Keratinocyte (primary cell): Measurements from ENCODE around the gene ESM1. TPM values are rescaled to one million over a fixed set of nuclear protein-coding genes. Genes with fewer than 3 reads are reported as not detected.

ENCODE experiments used
- DNase-seq: peaks from one replicate; pipeline ENCODE4 v3.0.0-alpha.2; 2011; ENCODE audit warnings: low read depth, missing footprints, low spot score
- FAIRE-seq: peaks from 2 replicates; lab custom pipeline; 2011; peaks lifted over from hg19 to GRCh38; lab: Jason Lieb, UNC
- H2AFZ ChIP-seq: 2 replicates; pipeline ENCODE4 v1.6.0; 2012; ENCODE audit warnings: low read length, control low read depth, inconsistent platforms; ENCODE audit not compliant: control insufficient read depth
- H3K27ac ChIP-seq: 2 replicates; pipeline ENCODE4 v1.5.1; 2011; ENCODE audit warnings: low read length; ENCODE audit not compliant: control insufficient read depth, insufficient read depth
- H3K27me3 ChIP-seq: 3 replicates; pipeline ENCODE4 v1.6.0; 2011; ENCODE audit warnings: low read length; ENCODE audit not compliant: control insufficient read depth, insufficient read depth; ENCODE audit errors: extremely low read depth
- H3K36me3 ChIP-seq, 2 experiments: 2 replicates in 1 of 2; 3 replicates in 1 of 2; pipeline ENCODE4 v1.5.1; 2011; ENCODE audit warnings: low read length in 2 of 2, mild to moderate bottlenecking in 1 of 2; ENCODE audit not compliant: control insufficient read depth in 2 of 2, insufficient read depth in 2 of 2; ENCODE audit errors: extremely low read depth in 1 of 2
- H3K4me1 ChIP-seq: 3 replicates; pipeline ENCODE4 v1.5.1; 2011; ENCODE audit warnings: low read length; ENCODE audit not compliant: control insufficient read depth, insufficient read depth; ENCODE audit errors: extremely low read depth
- H3K4me2 ChIP-seq: 3 replicates; pipeline ENCODE4 v1.6.0; 2011; ENCODE audit warnings: low read depth, low read length; ENCODE audit not compliant: control insufficient read depth, insufficient read depth; ENCODE audit errors: extremely low read depth
- H3K4me3 ChIP-seq, 3 experiments: fragments of 200-600 bp in 1 of 3; sonication (generic) in 1 of 3; 2 replicates in 2 of 3; 3 replicates in 1 of 3; pipeline ENCODE4 v1.5.1; 2011 to 2016; ENCODE audit warnings: low read length in 3 of 3, mild to moderate bottlenecking in 3 of 3, control low read depth in 2 of 3, inconsistent platforms in 1 of 3, low read depth in 1 of 3, mixed read lengths in 1 of 3, mixed run types in 1 of 3, moderate library complexity in 1 of 3; ENCODE audit not compliant: control insufficient read depth in 2 of 3, insufficient read depth in 2 of 3; ENCODE audit errors: extremely low read depth in 1 of 3
- H3K79me2 ChIP-seq: 2 replicates; pipeline ENCODE4 v1.6.0; 2012; ENCODE audit warnings: low read length; ENCODE audit not compliant: control insufficient read depth, insufficient read depth
- H3K9ac ChIP-seq: 3 replicates; pipeline ENCODE4 v1.6.0; 2011; ENCODE audit warnings: low read length; ENCODE audit not compliant: control insufficient read depth, insufficient read depth; ENCODE audit errors: extremely low read depth
- H3K9me1 ChIP-seq: 3 replicates; pipeline ENCODE4 v1.6.0; 2011; ENCODE audit warnings: low read length; ENCODE audit not compliant: control insufficient read depth, insufficient read depth; ENCODE audit errors: extremely low read depth
- H3K9me3 ChIP-seq: 2 replicates; pipeline ENCODE4 v1.5.1; 2012; ENCODE audit warnings: low read depth, low read length; ENCODE audit not compliant: control insufficient read depth
- H4K20me1 ChIP-seq: 3 replicates; pipeline ENCODE4 v1.6.0; 2011; ENCODE audit warnings: low read length; ENCODE audit not compliant: control insufficient read depth, insufficient read depth; ENCODE audit errors: extremely low read depth
- EZH2 ChIP-seq: IDR thresholded peaks from one replicate; pipeline ENCODE4 v1.6.1; 2012; ENCODE audit warnings: inconsistent platforms, mild to moderate bottlenecking, low read length, moderate library complexity
- dilution Hi-C: fragments of 300-500 bp; cut with MboI; formaldehyde crosslinking; loops from one replicate; pipeline ENCODE4 v1.7.0; 2020; ENCODE audit warnings: low sequenced_read_pairs; ENCODE audit not compliant: extremely low pct_ligation_motif_present
- polyA plus RNA-seq, 5 experiments: library from polyadenylated mRNA; depleted of rRNA in 3 of 5; stranded (reverse) in 3 of 5; stranded (forward) in 1 of 5; unstranded in 1 of 5; fragments of >200 nt; gene quantifications; 1 replicate in 1 of 5; 2 replicates in 3 of 5; 3 replicates in 1 of 5; pipeline versions ENCODE4 v1.2.1 to v1.2.3, GENCODE V29; 2011 to 2012; ENCODE audit warnings: missing spikeins in 2 of 5, low read depth in 1 of 5, low replicate concordance in 1 of 5
- TF ChIP-seq, protein P1 (sequence below), 3 experiments: IDR thresholded peaks in 1 of 3; conservative IDR thresholded peaks in 1 of 3; optimal IDR thresholded peaks in 1 of 3; 2 replicates in 2 of 3; 3 replicates in 1 of 3; pipeline versions ENCODE3 to v1.5.1; 2011; ENCODE audit warnings: low read length in 3 of 3, mild to moderate bottlenecking in 3 of 3, moderate library complexity in 2 of 3, control low read depth in 1 of 3, inconsistent platforms in 1 of 3; ENCODE audit not compliant: insufficient read depth in 2 of 3; ENCODE audit errors: extremely low read depth in 1 of 3

ESM1 gene
- polyA plus RNA-seq, 1 donor (not counting 4 experiments of a cell fraction or from before 2014, with no cell fraction given): 0.07 TPM

DNA sequence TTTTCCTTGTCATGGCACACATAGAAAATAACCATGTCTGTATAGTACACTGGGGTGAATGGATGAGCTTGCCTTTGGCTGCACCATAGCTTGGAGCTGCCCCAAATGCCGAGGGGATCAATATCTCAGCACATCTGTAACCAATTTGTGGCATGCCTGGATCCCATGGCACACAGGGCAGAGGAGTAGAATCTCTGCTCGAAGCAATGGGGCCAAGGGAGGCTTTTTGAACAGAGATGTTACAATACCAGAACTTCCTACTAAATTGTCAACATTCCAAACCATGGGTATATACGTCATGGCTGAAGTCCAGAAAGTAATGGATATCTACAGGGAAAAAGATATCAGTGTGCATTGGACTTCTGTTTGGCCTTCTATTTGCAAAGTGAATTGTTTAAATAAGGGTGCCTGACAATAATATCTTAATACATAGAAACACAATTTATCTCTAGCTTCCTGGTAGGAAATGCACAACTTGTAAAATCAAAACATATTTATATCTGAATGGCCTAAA, 39.0 kb downstream of the ESM1 start:
- DNase-seq: no peak
- H3K9me1 ChIP-seq: no peaks in the 10 kb centered on the region
- H3K36me3 ChIP-seq: no peaks in the 10 kb centered on the region
- no peak overlapping the region for H3K4me2 ChIP-seq
- H3K27ac ChIP-seq: no peak overlapping the region
- no peaks in the 10 kb centered on the region for H3K79me2 ChIP-seq
- no peak overlapping the region for H2AFZ ChIP-seq
- dilution Hi-C loops: loop anchor here (25.0 kb wide), 1 partner anchor 191 kb away; no protein-coding TSS in a partner anchor
- TF ChIP-seq EZH2: no peak
- TF ChIP-seq, protein P1, sequence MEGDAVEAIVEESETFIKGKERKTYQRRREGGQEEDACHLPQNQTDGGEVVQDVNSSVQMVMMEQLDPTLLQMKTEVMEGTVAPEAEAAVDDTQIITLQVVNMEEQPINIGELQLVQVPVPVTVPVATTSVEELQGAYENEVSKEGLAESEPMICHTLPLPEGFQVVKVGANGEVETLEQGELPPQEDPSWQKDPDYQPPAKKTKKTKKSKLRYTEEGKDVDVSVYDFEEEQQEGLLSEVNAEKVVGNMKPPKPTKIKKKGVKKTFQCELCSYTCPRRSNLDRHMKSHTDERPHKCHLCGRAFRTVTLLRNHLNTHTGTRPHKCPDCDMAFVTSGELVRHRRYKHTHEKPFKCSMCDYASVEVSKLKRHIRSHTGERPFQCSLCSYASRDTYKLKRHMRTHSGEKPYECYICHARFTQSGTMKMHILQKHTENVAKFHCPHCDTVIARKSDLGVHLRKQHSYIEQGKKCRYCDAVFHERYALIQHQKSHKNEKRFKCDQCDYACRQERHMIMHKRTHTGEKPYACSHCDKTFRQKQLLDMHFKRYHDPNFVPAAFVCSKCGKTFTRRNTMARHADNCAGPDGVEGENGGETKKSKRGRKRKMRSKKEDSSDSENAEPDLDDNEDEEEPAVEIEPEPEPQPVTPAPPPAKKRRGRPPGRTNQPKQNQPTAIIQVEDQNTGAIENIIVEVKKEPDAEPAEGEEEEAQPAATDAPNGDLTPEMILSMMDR (optimal IDR thresholded peaks at IDR 0.05 in 1 of 3, IDR thresholded peaks at IDR 0.05 in 1 of 3, conservative IDR thresholded peaks at IDR 0.05 in 1 of 3; ENCODE audit: extremely low read depth in 1 of 3, insufficient read depth in 2 of 3, low read length in 3 of 3): no peak
- H3K4me3 ChIP-seq: no peak overlapping the region
- no peaks in the 10 kb centered on the region for H4K20me1 ChIP-seq
- no peak overlapping the region for H3K9ac ChIP-seq
- no peaks in the 10 kb centered on the region for H3K4me1 ChIP-seq
- H3K9me3 ChIP-seq: no peaks in the 10 kb centered on the region
- no peaks in the 10 kb centered on the region for H3K27me3 ChIP-seq
- FAIRE-seq: no peak

DNA sequence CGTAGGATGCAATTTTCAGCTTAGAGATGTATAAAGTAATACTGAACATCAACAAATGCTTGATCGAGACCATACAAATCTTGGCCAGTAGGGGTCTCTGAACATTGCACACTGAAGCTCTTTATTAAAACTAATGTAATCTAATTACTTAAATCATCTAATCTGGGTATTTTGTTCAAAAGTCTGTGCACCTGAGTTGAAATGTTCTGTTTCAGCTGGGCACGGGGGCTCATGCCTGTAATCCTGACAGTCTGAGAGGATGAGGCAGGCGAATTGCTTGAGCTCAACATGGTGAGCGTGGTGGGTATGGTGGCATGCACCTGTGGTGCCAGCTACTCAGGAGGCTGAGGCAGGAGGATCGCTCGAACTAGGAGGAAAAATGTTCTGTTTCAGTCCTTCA, 41.0 kb downstream of the ESM1 start:
- Histone ChIP-seq H4K20me1 (no peaks in the 10 kb centered on the region), H3K4me1 (no peaks in the 10 kb centered on the region), H3K79me2 (no peaks in the 10 kb centered on the region), H3K27ac (no peak overlapping the region), H3K27me3 (no peaks in the 10 kb centered on the region), H3K9ac (no peak overlapping the region), H3K9me1 (no peaks in the 10 kb centered on the region), H3K4me2 (no peak overlapping the region), H3K4me3 (no peak overlapping the region), H3K36me3 (no peaks in the 10 kb centered on the region), H2AFZ (no peak overlapping the region), H3K9me3 (no peaks in the 10 kb centered on the region)
- dilution Hi-C loops: loop anchor here (25.0 kb wide), 1 partner anchor 193 kb away; no protein-coding TSS in a partner anchor
- DNase-seq: no peak
- peak; percentile 17 for FAIRE-seq
- TF ChIP-seq EZH2: no peak
- TF ChIP-seq, protein P1 (optimal IDR thresholded peaks at IDR 0.05 in 1 of 3, IDR thresholded peaks at IDR 0.05 in 1 of 3, conservative IDR thresholded peaks at IDR 0.05 in 1 of 3; ENCODE audit: extremely low read depth in 1 of 3, insufficient read depth in 2 of 3, low read length in 3 of 3): peak in 2 of 3 experiments; percentile 38 to 66
